ENCODE data around the gene MOG.

The MOG gene

DNA sequence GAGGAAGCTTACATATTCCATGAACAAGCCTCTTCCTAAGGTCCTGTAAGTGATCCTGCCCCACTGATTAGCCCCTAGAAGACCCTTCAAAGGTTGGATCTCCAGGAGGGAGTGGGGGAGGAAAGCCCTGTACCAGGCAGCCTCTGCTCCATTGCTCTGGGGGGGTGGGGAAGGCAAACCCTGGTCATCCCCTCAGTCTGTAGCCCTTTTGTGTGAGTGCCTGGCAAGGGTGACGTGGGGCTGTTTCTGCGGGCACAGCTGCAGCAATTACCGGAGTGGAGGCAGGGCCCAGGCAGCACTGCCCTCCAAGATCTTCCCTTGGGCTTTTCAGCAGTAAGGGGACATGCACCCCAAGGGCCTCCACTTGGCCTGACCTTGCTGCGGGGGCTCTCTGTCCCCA lies at the start of gene MOG:
Gene MOG (plus strand): TSS at position 295 of the 400 bp plus-strand sequence. CDS start 118 bp downstream, outside the sequence.
- DNase-seq (ENCODE audit: low spot score): no peak
- TF ChIP-seq, protein P1, sequence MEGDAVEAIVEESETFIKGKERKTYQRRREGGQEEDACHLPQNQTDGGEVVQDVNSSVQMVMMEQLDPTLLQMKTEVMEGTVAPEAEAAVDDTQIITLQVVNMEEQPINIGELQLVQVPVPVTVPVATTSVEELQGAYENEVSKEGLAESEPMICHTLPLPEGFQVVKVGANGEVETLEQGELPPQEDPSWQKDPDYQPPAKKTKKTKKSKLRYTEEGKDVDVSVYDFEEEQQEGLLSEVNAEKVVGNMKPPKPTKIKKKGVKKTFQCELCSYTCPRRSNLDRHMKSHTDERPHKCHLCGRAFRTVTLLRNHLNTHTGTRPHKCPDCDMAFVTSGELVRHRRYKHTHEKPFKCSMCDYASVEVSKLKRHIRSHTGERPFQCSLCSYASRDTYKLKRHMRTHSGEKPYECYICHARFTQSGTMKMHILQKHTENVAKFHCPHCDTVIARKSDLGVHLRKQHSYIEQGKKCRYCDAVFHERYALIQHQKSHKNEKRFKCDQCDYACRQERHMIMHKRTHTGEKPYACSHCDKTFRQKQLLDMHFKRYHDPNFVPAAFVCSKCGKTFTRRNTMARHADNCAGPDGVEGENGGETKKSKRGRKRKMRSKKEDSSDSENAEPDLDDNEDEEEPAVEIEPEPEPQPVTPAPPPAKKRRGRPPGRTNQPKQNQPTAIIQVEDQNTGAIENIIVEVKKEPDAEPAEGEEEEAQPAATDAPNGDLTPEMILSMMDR (conservative IDR thresholded peaks at IDR 0.05; ENCODE audit: low read depth): no peak
- H3K27ac ChIP-seq: no peak within 1 kb of the TSS
- POLR2A ChIA-PET (ENCODE audit: low non-redundant PET): no interaction called here
- CTCF ChIA-PET: no interaction called here

DNA sequence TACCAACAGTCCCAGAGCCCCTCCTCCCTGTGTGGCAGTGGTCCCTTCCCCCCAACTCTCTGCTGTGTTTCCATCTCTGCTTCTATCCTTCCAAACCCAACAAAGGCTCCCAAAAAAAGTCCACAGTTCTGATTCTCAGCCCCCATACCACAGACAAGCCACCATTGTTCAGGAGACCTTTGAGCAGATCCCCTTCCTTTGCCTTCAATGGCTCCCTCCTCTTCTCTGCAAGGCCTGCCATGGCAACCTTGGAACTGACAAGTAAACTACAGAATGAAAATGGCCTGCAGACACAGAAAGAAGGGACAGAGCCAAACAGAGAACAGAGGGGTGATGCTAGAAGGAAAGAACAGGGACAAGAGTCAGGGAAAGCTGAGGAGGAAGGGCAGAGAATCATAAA lies 48.8 kb upstream of the MOG start:
- POLR2A ChIA-PET (ENCODE audit: low non-redundant PET): no interaction called here
- CTCF ChIA-PET: interaction anchor here (0.7 kb wide), 1 partner anchor 16 kb away, joined by 3 read pairs; no protein-coding TSS in a partner anchor
- no peak overlapping the region for H3K27ac ChIP-seq
- TF ChIP-seq, protein P1 (conservative IDR thresholded peaks at IDR 0.05; ENCODE audit: low read depth): no peak
- DNase-seq (ENCODE audit: low spot score): no peak

DNA sequence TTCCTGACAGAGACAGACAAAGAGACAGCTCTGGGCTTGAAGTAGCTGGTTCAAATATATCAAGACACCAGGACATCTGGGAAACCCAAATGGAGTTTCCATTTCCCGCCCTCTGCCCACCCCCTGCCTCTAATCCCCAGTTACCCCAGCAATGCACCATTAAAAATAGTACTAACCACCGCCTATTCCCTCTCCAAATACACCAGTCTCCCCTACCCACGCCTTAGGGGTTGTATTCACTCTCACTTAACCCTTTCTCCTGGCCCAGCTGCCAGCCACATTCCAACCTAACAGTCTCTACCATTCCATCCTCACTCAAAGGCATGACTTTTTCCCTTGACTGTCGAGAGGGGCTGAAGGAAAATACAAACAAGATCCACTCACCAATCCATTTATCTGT lies 46.4 kb upstream of the MOG start:
- ChIA-PET CTCF (interaction anchor here (0.7 kb wide), 1 partner anchor 40 kb away, joined by 3 read pairs; no protein-coding TSS in a partner anchor), POLR2A (ENCODE audit: low non-redundant PET) (no interaction called here)
- TF ChIP-seq, protein P1 (conservative IDR thresholded peaks at IDR 0.05; ENCODE audit: low read depth): no peak
- no peak for DNase-seq (ENCODE audit: low spot score)
- no peak overlapping the region for H3K27ac ChIP-seq

- POLR2A ChIA-PET (ENCODE audit: low non-redundant PET): no interaction called here
These were observed 45.5 kb upstream of the MOG start for GRCh38 chr6:29611426-29611825.

GRCh38 chr6:29617782-29618554 lies 38.9 kb upstream of the MOG start:
- POLR2A ChIA-PET (ENCODE audit: low non-redundant PET): no interaction called here
- CTCF ChIA-PET: no interaction called here
- no peak overlapping the region for H3K27ac ChIP-seq
- TF ChIP-seq, protein P1 (conservative IDR thresholded peaks at IDR 0.05; ENCODE audit: low read depth): no peak
- no peak for DNase-seq (ENCODE audit: low spot score)

More at GRCh38 chr6:29611426-29611825, 45.5 kb upstream of the MOG start:
- TF ChIP-seq, protein P1 (conservative IDR thresholded peaks at IDR 0.05; ENCODE audit: low read depth): no peak
- no peak overlapping the region for H3K27ac ChIP-seq
- CTCF ChIA-PET: interaction anchor here (0.6 to 0.7 kb wide), 3 partner anchors 21 to 287 kb away, joined by 3 read pairs; partner anchors contain the start of gene GABBR1
- no peak for DNase-seq (ENCODE audit: low spot score)

DNA sequence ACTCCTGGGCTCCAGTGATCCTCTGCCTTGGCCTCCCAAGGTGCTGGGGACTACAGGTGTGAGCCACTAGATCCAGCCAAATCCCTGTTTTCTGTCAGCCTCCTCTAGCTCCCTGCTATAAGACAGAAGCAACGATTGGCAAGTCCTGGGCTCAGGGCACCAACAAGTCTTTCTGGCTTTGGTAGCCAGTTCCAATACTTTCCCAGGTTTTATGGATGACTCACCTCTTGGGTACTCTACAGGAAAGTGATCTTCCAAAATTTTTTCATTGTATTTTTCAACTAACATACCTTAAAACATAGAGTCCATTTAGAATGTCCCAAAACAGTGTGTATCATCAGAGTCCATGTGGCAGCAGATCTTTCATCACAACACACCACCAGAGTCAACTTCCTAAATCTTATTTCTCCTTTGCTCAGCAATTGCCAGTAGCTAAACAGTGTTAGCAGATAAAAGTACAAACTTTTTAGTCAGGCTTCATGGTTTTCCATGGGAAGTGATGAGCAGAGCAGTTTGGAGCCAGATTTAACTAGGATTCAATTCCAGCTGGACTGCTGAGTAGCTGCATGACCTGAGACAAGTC lies 37.2 kb upstream of the MOG start:
- ChIA-PET CTCF (interaction anchor here (0.7 to 0.9 kb wide), 2 partner anchors 9 to 122 kb away, joined by 3 to 4 read pairs; no protein-coding TSS in a partner anchor), POLR2A (ENCODE audit: low non-redundant PET) (no interaction called here)
- no peak overlapping the region for H3K27ac ChIP-seq
- DNase-seq (ENCODE audit: low spot score): no peak
- TF ChIP-seq, protein P1 (conservative IDR thresholded peaks at IDR 0.05; ENCODE audit: low read depth): no peak

All from RWPE1 (cell line).